Cardiac fibroblast (primary cell): ENCODE data around the gene ELL2.

Experiments
- DNase-seq, 2 donors: peaks; one replicate each; pipeline versions ENCODE4 v3.0.0 to v3.0.0-alpha.2; 2010; ENCODE audit warnings: low read depth in 2 of 2
- H3K4me3 ChIP-seq, 2 donors: replicated peaks in 1 of 2; 1 replicate in 1 of 2; 2 replicates in 1 of 2; pipeline ENCODE4 v1.5.1; 2011; ENCODE audit warnings: low read depth in 2 of 2, low read length in 2 of 2, mild to moderate bottlenecking in 2 of 2, moderate library complexity in 1 of 2
- TF ChIP-seq, protein P1 (sequence below): IDR thresholded peaks from one replicate; pipeline ENCODE4 v1.5.1; 2011; ENCODE audit warnings: low read depth, mild to moderate bottlenecking, low read length, inconsistent platforms

The ELL2 gene

DNA sequence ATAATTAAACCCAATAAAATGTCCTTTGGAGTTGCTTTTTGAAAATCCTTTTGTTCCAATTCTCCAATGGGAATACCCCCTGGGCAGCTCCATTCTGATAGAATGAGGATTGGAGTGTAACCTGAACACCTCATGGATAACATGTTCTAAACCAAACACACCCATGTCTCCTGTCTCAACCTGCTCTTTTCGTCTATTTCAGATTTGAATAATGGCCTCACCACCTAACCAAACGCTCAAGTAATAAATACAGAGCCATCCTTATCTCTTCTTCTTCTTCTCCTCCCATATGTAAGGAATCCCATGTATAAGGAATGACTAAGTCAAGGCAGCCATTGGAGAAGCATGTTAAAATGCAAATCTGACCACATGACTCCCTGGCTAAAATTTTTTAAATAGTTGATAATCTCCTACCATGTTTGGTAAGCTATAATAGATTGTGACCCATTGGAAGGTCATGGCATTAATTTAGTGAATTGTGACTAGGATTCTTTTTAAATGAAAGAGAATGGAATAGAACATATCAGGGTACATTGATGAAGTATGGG, 26.0 kb downstream of the ELL2 start:
- TF ChIP-seq, protein P1, sequence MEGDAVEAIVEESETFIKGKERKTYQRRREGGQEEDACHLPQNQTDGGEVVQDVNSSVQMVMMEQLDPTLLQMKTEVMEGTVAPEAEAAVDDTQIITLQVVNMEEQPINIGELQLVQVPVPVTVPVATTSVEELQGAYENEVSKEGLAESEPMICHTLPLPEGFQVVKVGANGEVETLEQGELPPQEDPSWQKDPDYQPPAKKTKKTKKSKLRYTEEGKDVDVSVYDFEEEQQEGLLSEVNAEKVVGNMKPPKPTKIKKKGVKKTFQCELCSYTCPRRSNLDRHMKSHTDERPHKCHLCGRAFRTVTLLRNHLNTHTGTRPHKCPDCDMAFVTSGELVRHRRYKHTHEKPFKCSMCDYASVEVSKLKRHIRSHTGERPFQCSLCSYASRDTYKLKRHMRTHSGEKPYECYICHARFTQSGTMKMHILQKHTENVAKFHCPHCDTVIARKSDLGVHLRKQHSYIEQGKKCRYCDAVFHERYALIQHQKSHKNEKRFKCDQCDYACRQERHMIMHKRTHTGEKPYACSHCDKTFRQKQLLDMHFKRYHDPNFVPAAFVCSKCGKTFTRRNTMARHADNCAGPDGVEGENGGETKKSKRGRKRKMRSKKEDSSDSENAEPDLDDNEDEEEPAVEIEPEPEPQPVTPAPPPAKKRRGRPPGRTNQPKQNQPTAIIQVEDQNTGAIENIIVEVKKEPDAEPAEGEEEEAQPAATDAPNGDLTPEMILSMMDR = no peak
- no peak overlapping the region for H3K4me3 ChIP-seq
- no peak for DNase-seq

DNA sequence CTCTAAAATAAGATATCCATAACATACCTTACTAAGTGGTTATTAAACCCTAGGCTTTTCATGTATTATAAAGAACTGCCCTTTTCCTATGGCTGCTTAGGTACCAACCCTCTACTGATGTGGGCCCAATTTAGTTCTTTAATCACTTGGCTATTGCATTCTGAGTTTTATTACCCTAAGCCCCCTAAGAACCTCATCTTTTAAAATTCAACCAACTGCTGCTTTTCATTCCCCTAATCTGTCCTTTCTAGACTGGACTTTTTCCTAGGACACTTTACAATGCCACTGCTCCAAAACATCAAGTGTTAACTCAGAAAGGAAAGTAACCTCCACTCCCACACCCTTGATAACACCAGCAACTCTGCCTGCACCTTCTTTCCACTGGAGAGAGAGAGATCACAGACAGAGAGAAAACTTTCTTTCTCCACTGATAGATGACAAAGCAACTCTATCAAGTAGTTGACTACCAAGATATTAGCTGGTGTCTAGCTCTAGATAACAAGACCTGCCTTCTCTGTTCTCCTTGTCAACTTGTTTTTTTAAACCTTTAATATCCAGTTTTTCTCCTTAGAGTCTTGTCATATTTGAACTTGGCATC, 27.3 kb downstream of the ELL2 start:
- DNase-seq = no peak
- no peak overlapping the region for H3K4me3 ChIP-seq
- TF ChIP-seq, protein P1 = no peak

- no peak for DNase-seq
- TF ChIP-seq, protein P1 = no peak
- H3K4me3 ChIP-seq = no peak overlapping the region
Measured at GRCh38 chr5:95932941-95933340, 28.7 kb downstream of the ELL2 start.

DNA sequence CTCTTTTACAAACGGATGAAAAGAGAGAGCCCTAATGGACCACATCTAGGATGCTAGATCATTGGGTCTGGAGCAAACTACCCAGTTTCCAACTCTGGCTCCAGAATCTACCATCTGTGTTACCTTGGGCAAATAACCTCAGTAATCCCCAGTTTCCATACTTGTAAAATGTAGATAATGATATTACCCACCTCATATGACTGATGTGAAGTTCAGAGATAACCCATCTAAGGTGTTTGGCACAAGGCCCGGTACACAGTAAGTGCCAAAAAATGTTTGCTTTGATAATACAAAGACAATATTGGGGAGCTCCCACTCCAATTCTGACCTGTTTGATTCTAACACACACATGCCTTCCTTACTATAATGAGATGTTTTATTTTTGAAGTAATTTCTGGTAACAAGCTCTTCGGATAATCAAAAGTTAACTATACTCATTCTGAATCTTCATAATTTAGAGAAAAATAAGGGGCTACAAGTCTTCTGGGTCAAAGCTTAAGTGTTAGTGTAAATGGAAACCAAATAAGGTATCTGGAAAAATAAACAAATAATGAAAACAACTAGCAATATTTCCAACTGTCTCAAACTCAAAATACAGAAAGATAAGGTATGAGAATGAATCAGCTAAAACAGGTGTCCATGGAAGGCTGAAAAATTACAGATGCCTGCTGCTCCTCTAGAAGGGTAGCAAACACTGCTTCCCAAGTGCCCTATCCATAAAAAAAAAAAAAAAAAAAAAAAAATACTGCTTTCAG, 30.4 kb downstream of the ELL2 start:
- TF ChIP-seq, protein P1 = no peak
- H3K4me3 ChIP-seq = no peak overlapping the region
- no peak for DNase-seq

DNA sequence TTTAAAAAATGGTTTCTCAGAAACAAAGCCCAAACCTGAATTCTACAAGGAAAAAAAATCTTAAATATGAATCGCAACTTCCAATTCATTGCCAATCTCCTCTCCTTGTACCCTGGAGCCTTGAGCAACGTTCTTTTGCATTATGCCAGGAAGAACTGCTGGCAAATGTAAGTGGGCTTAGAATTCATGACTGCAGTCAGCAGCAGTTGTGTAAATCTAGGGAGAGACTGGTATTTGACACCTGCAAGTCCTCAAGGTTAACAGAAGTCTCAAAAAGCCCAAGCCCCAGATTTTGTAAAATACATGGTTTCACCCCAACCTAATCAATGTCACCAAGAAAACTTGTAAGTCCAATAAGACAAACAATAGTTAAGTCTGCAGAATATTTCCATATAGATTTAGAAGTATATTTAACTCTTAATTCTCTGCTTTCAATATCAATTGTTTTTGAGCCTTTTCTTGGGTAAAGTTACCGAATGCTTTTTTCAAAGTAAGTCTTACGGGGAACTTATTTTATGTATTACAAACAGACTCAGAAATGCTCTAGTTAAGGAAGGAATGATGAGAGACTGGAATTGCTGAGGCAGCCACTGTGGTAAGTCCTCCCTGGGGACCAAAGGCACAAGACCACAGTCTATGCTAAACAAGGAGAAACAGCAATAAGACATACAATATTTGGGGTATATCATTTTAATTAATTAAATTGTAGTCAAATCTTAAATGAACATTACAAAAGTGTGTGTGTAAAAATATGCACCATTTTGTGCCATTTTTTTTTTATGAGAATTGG, 31.3 kb downstream of the ELL2 start:
- no peak for DNase-seq
- H3K4me3 ChIP-seq = no peak overlapping the region
- TF ChIP-seq, protein P1 = no peak

GRCh38 chr5:95928724-95929253, 32.9 kb downstream of the ELL2 start:
- TF ChIP-seq, protein P1 = no peak
- no peak overlapping the region for H3K4me3 ChIP-seq
- DNase-seq = no peak
